NCI-H82 treated with DMSO at 0.1 percent for 48 hours (cell line): ENCODE data around the gene ASB1.
A peak's percentile ranks its signal among the peaks of the same experiment; 100 is the strongest.

Experiments
- DNase-seq: peaks from one replicate; lab custom pipeline; 2025; ENCODE audit not compliant: unreplicated experiment; lab: John Stamatoyannopoulos, UW

The ASB1 gene

GRCh38 chr2:238422940-238423339 lies 3.8 kb upstream of the ASB1 start:
- DNase-seq = no peak

DNA sequence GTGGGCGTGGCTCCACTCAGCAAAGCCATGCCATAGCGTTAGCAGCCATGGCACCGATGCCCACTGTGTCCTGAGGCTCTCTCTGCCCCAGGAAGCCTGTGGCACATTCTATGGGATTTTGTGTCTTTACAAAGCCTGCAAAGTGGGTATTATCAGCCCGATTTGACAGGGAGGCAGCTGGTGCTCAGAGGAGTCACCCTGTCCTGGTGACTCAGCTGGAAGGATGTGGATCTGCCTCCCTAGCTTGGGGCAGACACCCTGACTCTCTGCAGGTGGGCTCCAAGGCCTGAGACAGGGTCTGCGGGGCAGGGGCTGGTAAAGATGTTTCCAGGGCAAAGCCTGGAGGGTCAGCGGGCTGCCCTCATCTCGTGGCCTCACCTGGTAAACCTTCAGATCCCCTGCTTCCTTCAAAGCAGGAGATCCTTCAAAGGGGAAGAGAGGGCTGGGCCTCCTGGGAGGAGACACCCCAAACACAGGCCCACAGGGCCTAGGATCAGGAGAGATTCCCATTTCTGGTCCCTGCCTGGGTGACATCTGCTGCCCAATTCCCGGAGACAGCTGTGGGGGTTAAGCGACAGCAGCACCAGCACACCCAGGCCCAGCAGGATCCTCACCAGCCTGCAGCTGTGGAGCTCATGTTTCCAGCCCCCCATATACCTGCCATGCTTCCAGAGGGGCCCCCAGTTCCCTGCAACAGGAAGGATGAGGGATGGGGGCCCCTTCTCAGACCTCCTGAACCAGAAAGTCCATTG lies 3.0 kb upstream of the ASB1 start:
- no peak for DNase-seq

DNA sequence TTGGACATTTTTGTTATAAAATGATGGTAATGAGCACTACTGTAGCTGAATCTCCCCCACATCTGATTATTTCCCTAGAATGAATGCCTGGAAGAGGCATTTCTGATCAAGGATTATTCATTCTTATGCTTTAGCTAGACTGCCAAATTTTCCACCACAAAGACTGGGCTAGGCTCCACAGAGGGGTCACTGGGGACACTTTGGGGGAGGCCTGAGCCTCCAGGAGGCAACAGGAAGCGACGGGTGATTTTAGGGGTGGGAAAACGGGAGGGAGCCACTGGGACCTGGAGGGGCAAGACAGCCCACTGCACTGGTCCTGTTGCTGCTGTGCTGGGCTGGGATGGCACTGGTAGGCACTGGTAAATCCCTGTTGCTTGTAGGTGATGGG lies 2.4 kb upstream of the ASB1 start:
- DNase-seq = no peak

- DNase-seq = no peak
Measured at GRCh38 chr2:238425505-238425978, 1.2 kb upstream of the ASB1 start.

DNA sequence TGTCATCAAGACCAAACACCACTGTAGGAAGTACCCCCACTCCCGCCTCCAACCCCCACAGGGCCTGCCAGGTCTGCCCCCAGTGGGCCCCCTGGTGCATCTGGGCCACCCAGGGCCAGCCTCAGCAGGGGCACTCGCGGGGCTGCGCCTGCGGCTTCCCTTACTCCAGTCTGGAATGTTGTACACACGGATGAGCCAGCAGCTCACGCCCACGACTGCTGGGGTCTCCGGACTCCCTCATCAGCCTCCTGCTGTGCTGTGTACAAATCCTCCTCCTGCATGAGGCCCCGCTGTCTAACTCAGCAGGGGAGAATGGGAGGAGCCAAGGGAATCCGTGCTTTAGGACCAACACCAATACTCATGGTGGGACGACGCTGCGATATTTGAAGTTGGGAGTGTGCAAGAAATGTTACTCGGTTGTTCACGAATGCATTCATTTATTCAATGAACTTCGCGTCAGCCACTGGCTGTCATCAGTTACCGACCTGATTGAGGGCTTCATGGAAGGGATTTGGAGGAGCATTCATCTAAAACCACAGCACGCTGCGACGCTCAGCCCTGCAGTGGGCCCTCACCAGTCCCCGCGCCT lies 654 bp upstream of the ASB1 start:
- DNase-seq = peak; percentile 19

- no peak for DNase-seq
Measured at GRCh38 chr2:238427435-238428162, 872 bp downstream of the ASB1 start.

DNA sequence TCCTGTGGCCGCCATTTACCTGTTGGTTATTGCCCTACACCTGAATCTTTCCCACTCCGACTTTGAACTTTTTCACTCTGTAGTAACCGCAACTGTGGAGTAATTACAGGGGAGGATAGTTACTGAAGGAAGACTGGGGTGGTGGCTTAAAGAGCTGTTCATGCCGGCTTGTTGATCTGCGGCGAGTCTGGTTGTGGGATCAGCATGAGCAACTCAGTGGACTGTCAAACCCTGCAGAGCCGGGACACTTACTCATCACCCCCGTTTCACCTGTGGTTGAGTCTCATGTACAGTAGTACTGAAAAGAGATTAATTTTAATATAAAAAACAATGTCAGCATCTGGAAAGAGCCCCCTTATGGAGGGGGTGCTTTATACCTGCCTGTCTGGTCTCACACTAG lies 2.1 kb downstream of the ASB1 start:
- no peak for DNase-seq

- DNase-seq = no peak
Measured at GRCh38 chr2:238430781-238431180, 4.1 kb downstream of the ASB1 start.

DNA sequence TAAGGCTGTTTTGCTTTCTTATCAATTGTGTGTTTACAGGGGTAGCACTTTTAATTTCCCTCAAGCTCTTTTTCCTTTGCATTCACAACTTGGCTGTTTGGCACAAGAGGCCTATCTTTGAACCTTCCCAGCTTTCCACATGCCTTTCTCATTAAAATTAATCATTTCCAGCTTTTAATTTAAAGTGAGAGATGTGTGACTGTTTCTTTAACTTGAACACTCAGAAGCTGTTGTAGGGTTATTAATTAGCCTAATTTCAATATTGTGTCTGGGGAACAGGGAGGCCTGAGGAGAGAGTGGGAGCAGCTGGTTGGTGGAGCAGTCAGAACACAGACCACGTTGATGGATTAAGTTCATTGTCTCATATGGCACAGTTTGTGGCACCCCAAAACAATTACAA lies 4.7 kb downstream of the ASB1 start:
- no peak for DNase-seq

GRCh38 chr2:238433300-238433915 lies 6.7 kb downstream of the ASB1 start:
- DNase-seq = no peak

- no peak for DNase-seq
Measured at GRCh38 chr2:238433941-238434845, 7.5 kb downstream of the ASB1 start.

- DNase-seq = no peak
Measured at GRCh38 chr2:238434846-238435751, 8.4 kb downstream of the ASB1 start.

DNA sequence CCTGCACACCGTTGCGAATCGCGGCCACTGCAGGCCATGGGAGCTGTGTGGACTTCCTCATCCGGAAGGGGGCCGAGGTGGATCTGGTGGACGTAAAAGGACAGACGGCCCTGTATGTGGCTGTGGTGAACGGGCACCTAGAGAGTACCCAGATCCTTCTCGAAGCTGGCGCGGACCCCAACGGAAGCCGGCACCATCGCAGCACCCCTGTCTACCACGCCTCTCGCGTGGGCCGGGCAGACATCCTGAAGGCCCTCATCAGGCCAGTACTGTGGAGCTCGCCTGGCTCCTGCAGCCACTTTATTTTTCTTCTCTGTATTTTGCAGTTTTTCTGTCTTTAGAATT lies 9.0 kb downstream of the ASB1 start:
- no peak for DNase-seq

GRCh38 chr2:238438856-238439849 lies 12.4 kb downstream of the ASB1 start:
- DNase-seq = no peak

DNA sequence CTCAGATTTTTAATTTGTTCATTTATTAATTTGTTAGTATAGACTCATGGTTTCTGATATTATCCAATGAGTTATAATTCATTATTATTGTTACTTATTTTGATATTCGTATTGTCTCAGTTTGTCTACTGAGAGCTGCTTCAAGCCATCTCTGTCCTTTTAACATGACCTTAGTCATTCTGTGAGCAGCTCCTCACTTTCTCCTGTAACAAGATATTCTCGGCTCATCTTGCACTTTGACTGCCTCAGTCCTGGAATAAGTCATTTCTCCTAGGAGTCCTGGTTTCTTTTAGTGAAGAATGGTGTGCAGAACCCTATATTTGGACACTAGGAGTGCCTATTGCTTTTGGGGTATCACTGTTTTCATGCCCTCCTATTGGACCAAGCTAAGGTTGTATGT lies 13.2 kb downstream of the ASB1 start:
- DNase-seq = no peak

- no peak for DNase-seq
Measured at GRCh38 chr2:238440331-238440730, 13.6 kb downstream of the ASB1 start.

DNA sequence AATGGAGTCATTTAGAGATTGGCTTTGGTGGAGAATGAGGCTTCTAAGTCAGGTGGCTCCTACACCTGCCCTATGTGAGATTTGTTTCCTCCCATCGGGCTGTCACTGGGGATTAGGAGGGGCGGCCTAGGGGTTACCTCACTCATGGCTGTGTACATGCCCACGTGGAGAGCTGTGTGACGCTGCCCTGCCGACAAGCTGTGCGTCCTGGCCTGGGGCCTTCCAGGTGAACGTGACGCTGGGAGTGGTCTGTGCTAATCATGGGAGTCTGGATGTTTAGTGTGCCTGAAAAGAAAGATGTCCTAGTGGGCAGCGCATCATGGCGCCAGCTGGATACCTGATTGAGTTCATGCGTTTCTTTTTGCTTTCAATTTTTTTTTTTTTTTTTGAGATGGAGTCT lies 14.0 kb downstream of the ASB1 start:
- no peak for DNase-seq

GRCh38 chr2:238441262-238442114 lies 14.8 kb downstream of the ASB1 start:
- no peak for DNase-seq
